Fibroblast of lung (primary cell): ENCODE data around the gene MAGEC3. TPM values are rescaled to one million over a fixed set of nuclear protein-coding genes. Genes with fewer than 3 reads are reported as not detected.

Source experiments
- DNase-seq, 2 donors: peaks; one replicate each; pipeline versions ENCODE4 v3.0.0 to v3.0.0-alpha.2; 2010; ENCODE audit warnings: low read depth in 2 of 2
- H2AFZ ChIP-seq: 2 replicates; pipeline ENCODE4 v1.5.1; 2012; ENCODE audit warnings: low read length, control low read depth, inconsistent platforms
- H3K27ac ChIP-seq: 2 replicates; pipeline ENCODE4 v1.5.1; 2011; ENCODE audit warnings: low read length, control low read depth; ENCODE audit not compliant: insufficient read depth
- H3K27me3 ChIP-seq: 2 replicates; pipeline ENCODE4 v1.5.1; 2011; ENCODE audit warnings: mild to moderate bottlenecking, low read length; ENCODE audit not compliant: control insufficient read depth, insufficient read depth
- H3K36me3 ChIP-seq: 2 replicates; pipeline ENCODE4 v1.5.1; 2011; ENCODE audit warnings: low read length; ENCODE audit not compliant: control insufficient read depth, insufficient read depth
- H3K4me1 ChIP-seq: 2 replicates; pipeline ENCODE4 v1.5.1; 2011; ENCODE audit warnings: low read length; ENCODE audit not compliant: control insufficient read depth, insufficient read depth; ENCODE audit errors: extremely low read depth
- H3K4me2 ChIP-seq: 2 replicates; pipeline ENCODE4 v1.5.1; 2011; ENCODE audit warnings: low read length, control low read depth; ENCODE audit not compliant: insufficient read depth; ENCODE audit errors: extremely low read depth
- H3K4me3 ChIP-seq, 4 experiments: fragments of 200-600 bp in 1 of 4; sonication (generic) in 1 of 4; replicated peaks in 1 of 4; 2 replicates each; pipeline ENCODE4 v1.5.1; 2011 to 2016; ENCODE audit warnings: low read length in 4 of 4, low read depth in 3 of 4, mild to moderate bottlenecking in 3 of 4, control low read depth in 2 of 4, inconsistent platforms in 1 of 4, mixed read lengths in 1 of 4; ENCODE audit not compliant: insufficient read depth in 1 of 4; ENCODE audit errors: control extremely low read depth in 1 of 4
- H3K79me2 ChIP-seq: 2 replicates; pipeline ENCODE4 v1.5.1; 2012; ENCODE audit warnings: mild to moderate bottlenecking, low read length, inconsistent platforms; ENCODE audit not compliant: control insufficient read depth, insufficient read depth
- H3K9ac ChIP-seq: 2 replicates; pipeline ENCODE4 v1.5.1; 2011; ENCODE audit warnings: mild to moderate bottlenecking, low read length, control low read depth; ENCODE audit not compliant: insufficient read depth
- H3K9me3 ChIP-seq: 2 replicates; pipeline ENCODE4 v1.5.1; 2012; ENCODE audit warnings: low read depth, low read length; ENCODE audit not compliant: control insufficient read depth, insufficient read depth
- H4K20me1 ChIP-seq: 2 replicates; pipeline ENCODE4 v1.5.1; 2011; ENCODE audit warnings: low read length; ENCODE audit not compliant: control insufficient read depth, insufficient read depth; ENCODE audit errors: extremely low read depth
- CTCF ChIP-seq, 2 donors: IDR thresholded peaks in 1 of 2; conservative IDR thresholded peaks in 1 of 2; 1 replicate in 1 of 2; 2 replicates in 1 of 2; pipeline ENCODE4 v1.5.1; 2011 to 2012; ENCODE audit warnings: low read length in 2 of 2, control low read depth in 1 of 2, inconsistent platforms in 1 of 2, low read depth in 1 of 2, mild to moderate bottlenecking in 1 of 2
- EZH2 ChIP-seq: IDR thresholded peaks from 2 replicates; pipeline ENCODE4 v1.5.1; 2012; ENCODE audit warnings: low read length, control low read depth, mild to moderate bottlenecking; ENCODE audit errors: missing control alignments
- polyA plus RNA-seq, 2 donors: library from polyadenylated mRNA; depleted of rRNA in 1 of 2; stranded (reverse) in 1 of 2; unstranded in 1 of 2; fragments of >200 nt; gene quantifications; 2 replicates each; pipeline ENCODE4 v1.2.1, GENCODE V29; 2011 to 2012; ENCODE audit warnings: missing spikeins in 1 of 2
- total RNA-seq: library from RNA; depleted of rRNA; stranded (reverse); fragments of >200 nt; gene quantifications from 2 replicates; pipeline ENCODE4 v1.2.1, GENCODE V29; 2014

MAGEC3 gene
- total and polyA plus RNA-seq, 2 donors (not counting 1 experiment from before 2014, with no cell fraction given) = not detected

DNA sequence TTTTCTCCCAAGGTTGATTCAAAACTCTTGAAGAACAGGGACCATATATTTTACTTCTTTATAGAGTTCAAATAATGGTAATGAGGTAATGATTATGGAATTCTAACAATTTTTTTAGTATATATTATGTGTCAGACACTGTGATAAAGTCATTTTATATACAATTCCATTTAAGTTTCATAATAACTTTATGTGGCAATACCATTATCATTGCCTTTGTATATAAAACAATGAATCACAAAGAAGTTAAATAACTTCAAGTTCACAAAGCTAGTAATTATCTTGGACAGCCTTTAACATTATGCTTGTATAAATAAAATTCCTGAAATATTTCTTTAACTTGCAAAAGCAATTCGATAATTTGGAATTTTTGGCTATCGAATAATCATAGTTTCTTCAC is 86.2 kb downstream of the MAGEC3 start:
- no peak overlapping the region for H3K4me2 ChIP-seq

GRCh38 chrX:141928432-141928831 is 90.3 kb downstream of the MAGEC3 start:
- Histone ChIP-seq H4K20me1 (no peaks in the 10 kb centered on the region), H2AFZ (no peak overlapping the region), H3K79me2 (no peaks in the 10 kb centered on the region), H3K9me3 (no peaks in the 10 kb centered on the region), H3K27me3 (no peaks in the 10 kb centered on the region), H3K36me3 (no peaks in the 10 kb centered on the region), H3K4me2 (no peak overlapping the region), H3K9ac (no peak overlapping the region), H3K4me3 (no peak overlapping the region), H3K27ac (no peak overlapping the region), H3K4me1 (no peaks in the 10 kb centered on the region)
- TF ChIP-seq EZH2 (no peak), CTCF (conservative IDR thresholded peaks at IDR 0.05 in 1 of 2, IDR thresholded peaks at IDR 0.05 in 1 of 2; ENCODE audit: low read depth in 1 of 2, low read length in 2 of 2) (no peak)
- no peak for DNase-seq

More for the DNA sequence above, 86.2 kb downstream of the MAGEC3 start:
- Histone ChIP-seq H3K4me3 (no peak overlapping the region), H4K20me1 (no peaks in the 10 kb centered on the region), H3K27ac (no peak overlapping the region), H3K4me1 (no peaks in the 10 kb centered on the region), H3K79me2 (no peaks in the 10 kb centered on the region), H3K9ac (no peak overlapping the region), H3K36me3 (no peaks in the 10 kb centered on the region), H3K27me3 (no peaks in the 10 kb centered on the region), H2AFZ (no peak overlapping the region), H3K9me3 (no peaks in the 10 kb centered on the region)
- DNase-seq = peak; percentile 2 to 23
- no peak for TF ChIP-seq EZH2
- no peak for TF ChIP-seq CTCF (conservative IDR thresholded peaks at IDR 0.05 in 1 of 2, IDR thresholded peaks at IDR 0.05 in 1 of 2; ENCODE audit: low read depth in 1 of 2, low read length in 2 of 2)

DNA sequence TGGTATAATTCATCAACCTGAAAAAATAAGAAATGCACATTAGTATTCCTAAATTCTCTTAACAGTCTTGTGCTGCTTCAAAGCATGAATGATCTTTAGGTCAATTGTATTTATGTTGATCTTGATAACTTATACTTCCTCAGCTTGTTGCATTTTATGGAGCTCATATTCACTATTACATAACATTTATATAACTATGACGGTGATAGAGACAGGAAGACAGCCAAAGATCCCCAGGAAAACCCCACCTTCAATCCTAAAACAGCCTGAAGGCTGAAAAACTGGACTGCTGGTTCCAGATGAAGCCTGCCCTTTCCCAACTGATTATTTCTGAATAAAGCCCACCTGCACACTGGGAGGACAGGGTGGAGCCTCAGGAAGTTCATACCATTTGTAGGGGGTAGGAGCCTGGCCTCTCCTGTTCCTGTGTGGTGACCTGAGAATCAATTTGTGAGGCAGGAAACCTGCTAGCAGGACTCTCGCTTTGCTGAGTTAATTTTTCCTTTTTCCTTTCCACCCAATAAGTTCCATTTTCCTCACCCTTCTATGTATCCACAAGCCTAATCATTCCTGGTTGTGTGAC is 96.0 kb downstream of the MAGEC3 start:
- Histone ChIP-seq H3K36me3 (no peaks in the 10 kb centered on the region), H3K9me3 (no peaks in the 10 kb centered on the region), H3K4me3 (no peak overlapping the region), H3K27me3 (no peaks in the 10 kb centered on the region), H3K9ac (no peak overlapping the region), H2AFZ (no peak overlapping the region), H3K79me2 (no peaks in the 10 kb centered on the region), H3K4me2 (no peak overlapping the region), H3K4me1 (no peaks in the 10 kb centered on the region), H3K27ac (no peak overlapping the region), H4K20me1 (no peaks in the 10 kb centered on the region)
- TF ChIP-seq CTCF (conservative IDR thresholded peaks at IDR 0.05 in 1 of 2, IDR thresholded peaks at IDR 0.05 in 1 of 2; ENCODE audit: low read depth in 1 of 2, low read length in 2 of 2) (no peak), EZH2 (no peak)
- no peak for DNase-seq
